Stimulated activated CD4-positive, alpha-beta T cell treated with anti-CD3 and anti-CD28 coated beads, Interleukin-1b, Interleukin-23, amount 100 ng/mL, for 4 hours (primary cell): Measurements from ENCODE around the gene OR1S2.
"Not testable (repeated sequence)": the region's sequence is repeated elsewhere in the genome, so short reads cannot be mapped to it uniquely, and the experiment has no call there.

Experiments used
- DNase-seq, 2 donors: peaks; one replicate each; pipeline ENCODE4 v3.0.0-alpha.2; 2020; ENCODE audit warnings: low read depth in 2 of 2

The OR1S2 gene, protein sequence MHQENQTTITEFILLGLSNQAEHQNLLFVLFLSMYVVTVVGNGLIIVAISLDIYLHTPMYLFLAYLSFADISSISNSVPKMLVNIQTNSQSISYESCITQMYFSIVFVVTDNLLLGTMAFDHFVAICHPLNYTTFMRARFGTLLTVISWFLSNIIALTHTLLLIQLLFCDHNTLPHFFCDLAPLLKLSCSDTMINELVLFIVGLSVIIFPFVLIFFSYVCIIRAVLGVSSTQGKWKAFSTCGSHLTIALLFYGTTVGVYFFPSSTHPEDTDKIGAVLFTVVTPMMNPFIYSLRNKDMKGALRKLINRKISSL

DNA sequence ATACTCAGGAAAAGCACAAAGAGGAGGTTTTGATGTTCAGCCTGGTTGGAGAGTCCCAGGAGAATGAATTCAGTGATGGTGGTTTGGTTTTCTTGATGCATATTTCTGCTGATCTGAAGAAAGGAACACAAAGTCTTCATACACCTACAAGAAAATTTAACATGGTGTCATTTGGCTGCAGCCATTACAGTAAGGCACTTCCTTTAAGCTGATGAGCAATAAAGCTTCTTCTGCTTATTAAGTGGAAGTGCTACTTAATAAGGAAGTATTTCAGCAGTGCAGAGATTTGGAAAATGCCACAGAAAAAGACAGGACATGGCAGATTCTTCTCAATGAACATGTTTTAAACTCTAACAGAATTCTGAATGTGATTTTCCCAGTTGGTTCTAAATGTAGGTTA, at the start of gene OR1S2:
TSS of gene OR1S2 (minus strand) at position 101 of the 400 bp plus-strand sequence. CDS start at position 101, 0 bp downstream.
- DNase-seq = no peak

DNA sequence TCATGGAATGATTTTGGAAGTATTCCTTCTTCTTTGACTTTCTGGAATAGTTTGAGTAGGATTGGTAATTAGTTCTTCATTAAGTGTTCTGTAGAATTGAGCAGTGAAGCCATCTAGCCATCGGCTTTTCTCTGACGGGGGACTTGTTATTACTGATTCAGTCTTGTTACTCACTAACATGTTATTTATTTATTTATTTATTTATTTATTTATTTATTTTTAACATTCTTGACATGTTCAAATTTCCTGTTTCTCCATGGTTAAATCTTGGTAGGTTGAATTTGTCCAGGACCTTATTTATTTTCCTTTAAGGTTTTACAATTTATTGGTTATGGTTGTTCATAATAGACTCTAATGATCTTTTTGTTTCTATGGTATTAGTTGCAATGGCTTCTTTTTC, 40.0 kb upstream of the OR1S2 start:
- no peak for DNase-seq

DNA sequence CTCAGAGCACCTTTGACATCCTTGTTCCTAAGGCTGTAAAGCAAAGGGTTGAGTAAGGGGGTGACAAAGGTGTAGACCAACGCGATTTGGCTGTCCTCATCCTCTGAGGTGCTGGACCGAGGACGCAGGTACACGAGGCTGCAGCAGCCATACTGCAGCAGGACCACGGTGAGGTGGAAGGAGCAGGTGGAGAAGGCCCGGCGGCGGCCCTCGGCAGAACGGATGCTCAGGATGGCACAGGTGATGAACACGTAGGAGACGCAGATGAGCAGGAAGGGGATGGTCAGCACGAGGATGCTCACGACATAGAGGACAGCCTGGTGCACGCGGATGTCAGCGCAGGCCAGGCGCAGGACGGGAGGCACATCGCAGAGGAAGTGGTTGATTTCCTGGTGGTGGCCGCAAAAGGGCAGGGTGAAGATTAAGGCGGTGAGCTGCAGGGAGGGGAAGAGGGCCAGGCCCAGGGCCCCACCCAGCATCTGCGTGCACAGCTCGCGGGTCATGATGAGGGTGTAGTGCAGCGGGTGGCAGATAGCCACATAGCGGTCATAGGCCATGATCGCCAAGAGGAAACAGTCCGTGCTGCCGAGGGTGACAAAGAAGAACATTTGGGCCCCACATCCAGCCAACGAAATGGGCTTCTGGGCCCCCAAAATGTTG, 24.1 kb upstream of the OR1S2 start:
- no peak for DNase-seq

DNA sequence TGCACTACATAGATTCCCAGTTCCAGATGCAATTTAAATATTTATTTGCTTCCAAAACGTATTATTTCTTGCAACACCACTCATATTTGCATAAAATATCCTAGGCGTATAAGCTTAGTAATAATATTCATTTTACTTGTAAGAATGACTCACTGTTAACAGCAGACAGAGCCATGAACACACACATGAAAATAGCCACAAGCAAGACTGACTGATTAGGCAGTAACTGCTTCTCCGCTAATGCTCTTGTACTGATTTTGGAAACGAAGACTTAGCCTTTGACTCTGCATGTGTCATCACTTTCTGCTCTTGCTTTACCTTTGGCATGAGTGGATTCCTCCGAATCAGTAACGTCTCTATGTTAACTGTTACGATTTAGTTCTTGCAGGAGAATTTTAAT, 18.8 kb upstream of the OR1S2 start:
- no peak for DNase-seq

DNA sequence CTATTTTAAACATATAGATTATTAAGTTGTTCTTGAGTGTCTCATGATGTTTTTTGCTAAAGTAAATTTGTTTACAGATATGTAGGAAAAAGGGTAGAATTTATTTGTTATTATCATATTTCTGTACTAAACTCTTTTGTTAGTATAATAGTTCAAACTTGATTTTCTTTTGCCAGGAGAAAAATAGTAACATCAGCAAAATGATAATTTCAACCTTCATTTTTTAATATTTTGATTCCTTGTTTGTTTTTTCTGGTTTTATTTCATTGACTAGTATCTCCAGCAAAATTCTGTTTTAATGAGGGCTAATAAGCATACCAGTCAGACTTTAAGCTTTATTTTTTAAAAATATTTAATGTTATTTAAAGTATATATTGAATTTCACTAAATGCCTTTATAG, 12.5 kb upstream of the OR1S2 start:
- no peak for DNase-seq

DNA sequence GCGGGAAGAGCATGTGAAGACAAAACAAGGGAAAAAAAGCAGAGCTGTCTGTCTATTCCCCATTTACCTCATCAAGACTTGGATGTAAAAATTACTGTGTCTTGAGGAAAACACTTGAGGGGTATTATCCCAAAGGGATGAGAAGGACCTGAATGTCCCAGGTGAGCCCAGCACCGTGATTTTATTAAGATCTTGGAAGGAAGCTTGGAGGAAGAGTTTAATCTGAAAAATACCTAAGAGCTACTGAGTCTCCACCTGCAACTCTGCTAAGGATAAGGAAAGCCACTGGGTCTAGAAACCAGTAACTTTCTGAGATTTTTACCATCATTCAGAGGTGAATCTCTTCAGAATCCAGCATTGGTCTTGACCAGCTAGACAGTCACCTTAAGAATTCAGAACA, 8.5 kb upstream of the OR1S2 start, which contains the start of gene OR1S1:
TSS of gene OR1S1 (plus strand) at position 301 of the 400 bp plus-strand sequence.
- DNase-seq = not testable (repeated sequence)

DNA sequence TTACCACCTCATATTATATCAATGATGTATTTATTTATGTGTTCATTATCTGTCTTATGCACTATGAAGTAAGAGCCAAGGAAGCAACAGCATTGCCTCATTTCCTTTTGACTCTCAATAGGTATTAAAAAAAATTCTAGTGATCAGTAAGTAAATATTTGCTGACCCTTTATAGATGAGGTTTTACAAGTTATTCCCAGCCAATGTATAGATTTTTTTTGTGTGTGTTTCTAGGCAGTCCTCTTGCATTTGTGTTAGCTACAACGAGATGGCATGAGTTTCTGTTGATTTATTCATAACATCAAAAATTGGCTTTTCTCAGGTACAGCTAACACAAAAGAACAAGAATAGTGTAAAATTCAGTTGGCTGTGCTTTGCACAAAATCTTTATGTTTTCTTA, 4.7 kb downstream of the OR1S2 start:
- no peak for DNase-seq

DNA sequence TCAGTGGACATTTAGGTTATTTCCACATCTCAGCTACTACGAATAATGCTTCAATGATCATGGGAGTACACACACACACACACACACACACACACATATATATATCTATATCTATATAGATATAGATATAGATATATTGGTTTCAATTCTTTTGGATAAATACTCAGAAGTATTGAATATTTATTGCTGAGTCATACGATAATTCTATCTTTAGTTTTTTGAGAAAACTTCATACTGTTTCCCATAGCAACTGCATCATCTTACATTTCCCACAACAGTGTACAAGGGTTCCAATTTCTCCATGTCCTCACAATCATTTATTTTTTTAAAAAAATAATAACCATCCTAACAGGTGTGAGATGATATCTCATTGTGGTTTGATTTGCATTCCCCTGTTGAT, 8.0 kb downstream of the OR1S2 start:
- no peak for DNase-seq

DNA sequence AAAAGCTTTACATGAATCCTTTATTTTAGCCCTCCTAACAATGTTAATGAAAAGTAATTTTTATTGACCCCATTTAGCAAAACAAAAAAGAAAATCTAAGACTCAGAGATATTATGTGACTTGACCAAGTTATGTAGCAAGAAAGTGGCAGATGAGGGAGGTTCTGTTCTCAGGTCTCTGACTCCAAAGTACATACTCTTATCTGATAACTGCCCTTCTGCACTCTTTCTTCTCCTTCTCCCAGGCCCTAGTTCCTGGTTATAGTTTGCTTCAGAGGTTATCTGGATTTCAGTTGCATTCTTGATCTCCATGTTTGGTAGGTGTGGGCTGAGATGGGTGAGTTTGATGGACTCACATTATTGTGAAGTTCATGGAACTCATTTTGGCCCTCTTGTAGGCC, 10.6 kb downstream of the OR1S2 start:
- DNase-seq = no peak

DNA sequence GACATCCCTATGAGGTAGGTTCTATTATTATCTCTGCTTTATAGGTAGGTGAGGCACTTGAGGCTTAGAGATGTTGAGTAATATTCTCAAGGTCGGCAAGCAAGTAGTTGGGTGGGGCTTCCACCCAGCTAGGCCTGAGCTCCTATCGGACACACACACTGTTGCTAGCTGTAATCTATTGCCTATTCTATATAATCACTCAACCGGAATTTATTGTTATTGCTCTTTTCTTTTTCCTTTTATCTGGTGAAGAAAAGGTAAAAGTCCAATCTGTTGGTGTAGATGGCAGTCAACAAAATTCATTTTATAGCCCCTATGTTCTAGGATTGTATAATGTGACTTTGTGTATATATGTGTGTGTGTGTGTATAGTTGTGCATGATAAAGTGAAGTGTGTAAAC, 11.7 kb downstream of the OR1S2 start:
- DNase-seq = no peak

DNA sequence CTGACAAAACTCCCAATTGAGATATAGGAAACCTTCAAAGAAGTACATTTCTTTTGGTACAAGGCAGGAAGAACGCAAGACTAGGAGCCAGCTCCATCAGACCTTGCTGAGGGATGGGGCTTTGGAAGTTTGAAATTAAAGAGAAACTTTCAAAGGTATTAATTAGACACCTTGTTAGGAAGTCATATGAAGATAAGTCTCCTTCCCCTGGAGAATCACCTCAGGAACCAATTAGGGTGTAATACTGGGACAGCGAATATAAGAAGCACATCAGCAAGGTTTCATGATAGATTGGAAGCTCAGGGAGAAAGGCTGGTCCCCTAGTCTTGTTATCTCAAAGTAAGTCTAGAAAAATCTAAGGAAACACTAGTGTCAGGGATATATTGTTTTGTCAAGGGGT, 15.2 kb downstream of the OR1S2 start, which contains the start of gene OR9Q2:
TSS of gene OR9Q2 (plus strand) at position 301 of the 400 bp plus-strand sequence. CDS start 1,421 bp downstream, outside the sequence.
- no peak for DNase-seq

DNA sequence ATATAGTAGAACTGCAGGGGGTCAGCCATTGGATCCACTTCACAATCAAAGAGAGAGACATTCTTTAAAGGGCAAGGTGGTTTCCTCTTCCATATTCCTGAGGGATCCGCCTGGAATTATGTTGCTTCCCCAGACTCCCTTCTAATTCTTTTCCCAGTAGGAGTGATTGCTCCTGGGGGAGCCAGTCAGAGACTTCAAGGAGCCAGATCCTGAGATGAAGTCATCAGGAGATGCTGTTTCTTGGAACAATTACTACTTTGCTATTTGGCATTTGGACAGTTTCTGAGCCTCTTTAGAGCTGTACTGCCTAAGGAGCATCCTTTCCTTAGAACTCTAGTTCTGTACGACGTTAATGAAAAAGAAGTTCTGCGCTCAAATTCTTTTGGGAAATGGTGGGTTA, 17.0 kb downstream of the OR1S2 start:
- no peak for DNase-seq

DNA sequence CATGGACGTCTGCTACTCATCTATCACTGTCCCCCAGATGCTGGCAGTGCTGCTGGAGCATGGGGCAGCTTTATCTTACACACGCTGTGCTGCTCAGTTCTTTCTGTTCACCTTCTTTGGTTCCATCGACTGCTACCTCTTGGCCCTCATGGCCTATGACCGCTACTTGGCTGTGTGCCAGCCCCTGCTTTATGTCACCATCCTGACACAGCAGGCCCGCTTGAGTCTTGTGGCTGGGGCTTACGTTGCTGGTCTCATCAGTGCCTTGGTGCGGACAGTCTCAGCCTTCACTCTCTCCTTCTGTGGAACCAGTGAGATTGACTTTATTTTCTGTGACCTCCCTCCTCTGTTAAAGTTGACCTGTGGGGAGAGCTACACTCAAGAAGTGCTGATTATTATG, 24.3 kb downstream of the OR1S2 start:
- DNase-seq = no peak

DNA sequence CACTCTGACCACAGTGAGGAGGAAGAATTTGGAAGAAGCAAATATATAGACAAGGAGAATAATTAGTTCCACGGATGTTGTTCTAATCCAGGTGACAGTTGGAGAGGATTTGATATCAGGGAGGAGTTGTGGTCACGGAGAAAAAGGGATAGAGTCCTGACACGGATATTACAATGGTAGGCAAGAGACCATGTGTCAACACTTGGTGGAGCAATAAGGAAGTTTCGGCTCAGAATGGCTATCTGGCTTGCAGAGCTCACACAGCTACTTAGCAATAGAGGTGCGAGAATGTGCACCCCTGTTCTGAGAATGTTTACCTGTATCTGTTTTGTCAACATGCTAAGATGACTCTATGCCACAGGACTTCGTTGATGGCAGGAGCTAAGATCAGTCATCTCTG, 25.5 kb downstream of the OR1S2 start:
- no peak for DNase-seq

DNA sequence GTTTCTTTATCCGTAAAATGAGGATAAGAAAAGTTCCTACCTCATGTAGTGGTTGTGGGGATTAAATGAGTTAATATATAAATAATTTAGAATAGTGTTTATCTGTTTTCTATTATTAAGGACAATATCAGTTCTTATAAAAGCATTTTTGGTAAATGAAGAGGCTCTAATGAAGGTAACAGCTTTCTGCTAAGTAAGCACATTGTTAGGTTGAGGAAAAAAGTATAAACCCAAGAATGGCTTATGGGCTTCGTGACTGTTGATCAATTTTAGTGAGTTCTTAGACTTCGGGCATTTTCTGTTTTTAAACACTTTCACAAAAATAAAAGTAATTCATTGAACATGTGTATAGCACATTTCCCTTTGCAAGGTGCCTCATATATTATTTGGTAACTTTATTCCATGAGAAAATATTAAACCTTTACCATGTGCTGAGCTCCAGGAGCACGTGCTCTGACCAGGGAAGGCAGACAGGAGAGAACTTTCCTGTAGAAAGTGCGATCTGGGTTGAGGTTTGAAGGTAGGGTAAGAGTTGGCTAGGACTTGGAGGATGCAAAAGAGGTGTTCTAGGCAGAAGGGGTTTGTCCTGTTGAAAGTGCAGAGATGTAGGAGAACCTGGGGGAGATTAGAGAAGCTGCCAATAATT, 26.4 kb downstream of the OR1S2 start:
- no peak for DNase-seq

DNA sequence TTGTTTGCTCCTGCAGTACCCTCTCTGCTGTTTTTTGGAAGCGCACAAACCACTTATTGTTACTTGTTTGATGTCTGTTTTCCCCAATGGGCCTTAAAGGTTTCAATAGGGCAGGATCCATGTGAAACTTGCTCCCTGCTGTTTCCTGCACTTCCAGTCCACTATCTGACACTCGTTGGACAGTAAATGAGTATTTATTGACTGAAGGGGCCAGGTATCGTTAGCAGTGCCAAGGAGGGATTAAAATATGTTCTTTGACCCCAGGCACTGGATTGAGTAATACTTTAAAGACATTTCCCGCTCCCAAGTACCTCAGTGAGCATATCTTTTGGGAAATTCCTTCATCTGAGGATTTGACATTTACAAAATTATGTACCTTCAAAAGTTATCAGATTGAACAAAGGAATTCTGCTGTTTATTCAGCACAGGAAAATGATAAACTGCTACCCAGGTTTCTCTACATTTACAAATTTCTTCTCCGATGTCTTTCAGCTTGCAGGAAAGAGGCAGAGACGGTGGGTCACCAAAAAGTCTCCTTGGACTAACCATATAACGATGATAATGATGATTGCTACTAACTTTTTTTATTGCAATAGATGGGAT, 38.3 kb downstream of the OR1S2 start:
- no peak for DNase-seq

DNA sequence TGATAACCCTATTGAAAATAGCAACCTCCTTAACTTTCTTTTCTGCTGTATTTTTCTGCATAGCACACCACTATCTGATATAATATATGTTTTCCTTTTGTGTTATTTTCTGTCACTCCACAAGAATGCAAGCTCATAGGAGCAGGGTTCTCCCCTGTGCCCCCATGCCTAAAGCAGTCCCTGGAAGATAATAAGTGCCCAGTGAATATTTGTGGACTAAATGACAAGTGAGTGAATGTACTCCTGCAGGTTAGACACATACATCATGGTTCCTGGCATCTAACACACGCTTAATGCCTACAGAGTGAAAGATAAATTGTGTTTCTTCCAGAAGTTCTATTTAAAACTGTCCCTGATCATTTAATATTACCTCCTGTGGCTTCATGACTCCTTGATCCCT, 39.0 kb downstream of the OR1S2 start:
- DNase-seq = no peak

DNA sequence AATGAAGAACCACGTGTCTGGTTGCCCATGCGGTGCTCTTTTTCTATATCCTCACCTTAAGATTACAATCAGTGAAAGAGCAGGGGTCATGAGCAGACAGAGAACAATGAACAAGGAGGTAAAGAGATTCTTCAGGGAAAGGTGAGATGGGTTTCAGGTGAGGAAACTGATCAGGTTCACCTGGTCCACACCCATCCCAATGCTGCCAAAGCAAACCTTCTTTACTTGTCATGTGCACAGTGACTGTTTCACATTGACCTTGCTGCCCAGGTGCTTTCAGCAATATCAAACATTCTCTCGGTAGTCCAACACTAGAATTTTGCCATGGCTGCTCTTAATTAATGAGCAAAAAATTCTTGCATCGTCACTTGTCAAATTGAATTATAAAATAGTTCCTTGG, 39.6 kb downstream of the OR1S2 start:
- no peak for DNase-seq
